HCT116 (cell line): Measurements from ENCODE around the gene TMEM9. TPM values are rescaled to one million over a fixed set of nuclear protein-coding genes. Genes with fewer than 3 reads are reported as not detected.

ENCODE experiments used
- ATAC-seq: fragments of 200-7000 bp; cut with Tn5 transposase; 2 replicates; pipeline ENCODE4 v1.9.1; 2020; ENCODE audit warnings: mild to moderate bottlenecking, moderate library complexity
- BruUV-seq: library from RNA; stranded (reverse); fragments of 400-500 nt; replicated peaks from 2 replicates; lab custom pipeline; 2021; lab: Mats Ljungman, UMichigan
- CTCF ChIA-PET: fragments of 300-600 bp; sonication (Branson Sonifier 250); formaldehyde crosslinking; loops from one replicate; lab custom pipeline; 2021; ENCODE audit warnings: antibody characterized with exemption; lab: Charles Lee
- POLR2A ChIA-PET: fragments of 300-600, 350-600 bp; sonication (Branson Sonifier 250); formaldehyde crosslinking; loops from one replicate; lab custom pipeline; 2021; ENCODE audit warnings: antibody characterized with exemption; lab: Charles Lee
- RAD21 ChIA-PET, 2 experiments: fragments of 300-600 bp; sonication (Branson Sonifier 250); formaldehyde crosslinking; loops; one replicate each; lab custom pipeline; 2023; ENCODE audit warnings: low total read pairs in 2 of 2; ENCODE audit not compliant: uncharacterized antibody in 2 of 2, unreplicated experiment in 2 of 2, low non-redundant PET in 1 of 2; lab: Charles Lee
- DNase-seq: peaks from one replicate; pipeline ENCODE4 v3.0.0-alpha.2; 2010; ENCODE audit warnings: low read depth, low spot score
- H2AFZ ChIP-seq: fragments of 200-600 bp; shearing (Covaris generic), sonication (generic); 2 replicates; pipeline ENCODE4 v1.6.1; 2017; ENCODE audit warnings: low read depth, mixed run types, mixed read lengths, antibody characterized with exemption, low read length; ENCODE audit not compliant: poor library complexity, severe bottlenecking
- H3K27ac ChIP-seq: 2 replicates; pipeline ENCODE4 v1.5.1; 2012; ENCODE audit warnings: low read depth, low read length
- H3K27me3 ChIP-seq: fragments of 200-600 bp; sonication (generic); 2 replicates; pipeline ENCODE4 v1.6.1; 2016; ENCODE audit warnings: mixed run types, low read length, mixed read lengths; ENCODE audit not compliant: insufficient read depth
- H3K36me3 ChIP-seq, 2 experiments: fragments of 200-500 bp in 1 of 2; fragments of 200-600 bp in 1 of 2; sonication (Bioruptor generic) in 1 of 2; sonication (generic) in 1 of 2; 2 replicates each; pipeline versions ENCODE4 v1.5.1 to v1.6.1; 2014 to 2016; ENCODE audit warnings: low read length in 2 of 2, inconsistent platforms in 1 of 2, mixed read lengths in 1 of 2, mixed run types in 1 of 2; ENCODE audit not compliant: insufficient read depth in 2 of 2, control insufficient read depth in 1 of 2
- H3K4me1 ChIP-seq, 2 experiments: fragments of 200-600 bp in 1 of 2; sonication (generic) in 1 of 2; 2 replicates each; pipeline versions ENCODE4 v1.5.1 to v1.6.1; 2012 to 2017; ENCODE audit warnings: low read length in 2 of 2, inconsistent platforms in 1 of 2, mild to moderate bottlenecking in 1 of 2, mixed read lengths in 1 of 2, mixed run types in 1 of 2, moderate library complexity in 1 of 2; ENCODE audit not compliant: insufficient read depth in 2 of 2, control insufficient read depth in 1 of 2
- H3K4me2 ChIP-seq: fragments of 200-600 bp; sonication (generic); 2 replicates; pipeline ENCODE4 v1.6.1; 2017; ENCODE audit warnings: mixed run types, low read length, mixed read lengths
- H3K4me3 ChIP-seq, 2 experiments: fragments of 200-600 bp in 1 of 2; sonication (generic) in 1 of 2; replicated peaks in 1 of 2; 2 replicates each; pipeline ENCODE4 v1.5.1; 2011 to 2016; ENCODE audit warnings: low read length in 2 of 2, control low read depth in 1 of 2, low read depth in 1 of 2, mild to moderate bottlenecking in 1 of 2, mixed read lengths in 1 of 2, mixed run types in 1 of 2
- H3K79me2 ChIP-seq: fragments of 200-600 bp; sonication (generic); 2 replicates; pipeline ENCODE4 v1.6.1; 2017; ENCODE audit warnings: mild to moderate bottlenecking, mixed run types, low read length, moderate library complexity, mixed read lengths; ENCODE audit not compliant: insufficient read depth
- H3K9ac ChIP-seq: fragments of 200-600 bp; sonication (generic); 2 replicates; pipeline ENCODE4 v1.6.1; 2016; ENCODE audit warnings: low read length, mixed read lengths
- H3K9me2 ChIP-seq: fragments of 200-600 bp; sonication (generic), shearing (Covaris generic); 2 replicates; pipeline ENCODE4 v1.6.1; 2017; ENCODE audit warnings: mixed run types, mild to moderate bottlenecking, moderate library complexity; ENCODE audit not compliant: insufficient read depth
- H3K9me3 ChIP-seq, 2 experiments: fragments of 200-500 bp in 1 of 2; fragments of 200-600 bp in 1 of 2; sonication (Bioruptor generic) in 1 of 2; sonication (generic) in 1 of 2; 2 replicates each; pipeline ENCODE4 v1.6.1; 2014 to 2017; ENCODE audit warnings: low read length in 2 of 2, mixed read lengths in 2 of 2, inconsistent platforms in 1 of 2, low read depth in 1 of 2, mild to moderate bottlenecking in 1 of 2, mixed run types in 1 of 2, moderate library complexity in 1 of 2; ENCODE audit not compliant: control insufficient read depth in 1 of 2, insufficient read depth in 1 of 2
- H4K20me1 ChIP-seq: fragments of 200-600 bp; sonication (generic), shearing (Covaris generic); 2 replicates; pipeline ENCODE4 v1.6.1; 2017; ENCODE audit warnings: mixed run types, mild to moderate bottlenecking, moderate library complexity; ENCODE audit not compliant: insufficient read depth
- ATF3 ChIP-seq: IDR thresholded peaks from 2 replicates; pipeline ENCODE4 v1.6.1; 2012
- CEBPB ChIP-seq: IDR thresholded peaks from 2 replicates; pipeline ENCODE4 v1.6.1; 2012; ENCODE audit warnings: low read depth
- ELF1 ChIP-seq: IDR thresholded peaks from 2 replicates; pipeline ENCODE4 v1.6.1; 2012; ENCODE audit warnings: low read depth, borderline replicate concordance
- EZH2 ChIP-seq: fragments of 200-600 bp; sonication (generic); IDR thresholded peaks from 2 replicates; pipeline ENCODE4 v1.6.1; 2017; ENCODE audit warnings: antibody characterized with exemption, mixed run types
- EZH2phosphoT487 ChIP-seq: fragments of 200-600 bp; IDR thresholded peaks from 2 replicates; pipeline ENCODE4 v1.6.1; 2018; ENCODE audit warnings: antibody characterized with exemption, borderline replicate concordance
- FOSL1 ChIP-seq: IDR thresholded peaks from 2 replicates; pipeline ENCODE4 v1.6.1; 2012; ENCODE audit warnings: low read depth
- JUND ChIP-seq: IDR thresholded peaks from 2 replicates; pipeline ENCODE4 v1.6.1; 2012
- MAX ChIP-seq: IDR thresholded peaks from 2 replicates; pipeline ENCODE4 v1.6.1; 2012
- RAD21 ChIP-seq: IDR thresholded peaks from 2 replicates; pipeline ENCODE4 v1.6.1; 2012; ENCODE audit warnings: low read depth, mild to moderate bottlenecking
- REST ChIP-seq: IDR thresholded peaks from 2 replicates; pipeline ENCODE4 v1.6.1; 2012; ENCODE audit warnings: low read depth
- SIN3A ChIP-seq: IDR thresholded peaks from 2 replicates; pipeline ENCODE4 v1.6.1; 2012; ENCODE audit warnings: low read depth
- SRF ChIP-seq: IDR thresholded peaks from 2 replicates; pipeline ENCODE4 v1.6.1; 2012; ENCODE audit warnings: low read depth
- YY1 ChIP-seq: IDR thresholded peaks from 2 replicates; pipeline ENCODE4 v1.6.1; 2011; ENCODE audit warnings: low read length, low read depth, moderate library complexity, mild to moderate bottlenecking; ENCODE audit not compliant: insufficient replicate concordance; ENCODE audit errors: extremely low read depth
- ZBTB33 ChIP-seq: IDR thresholded peaks from 2 replicates; pipeline ENCODE4 v1.6.1; 2011; ENCODE audit warnings: mild to moderate bottlenecking, low read length, moderate library complexity; ENCODE audit not compliant: insufficient replicate concordance; ENCODE audit errors: extremely low read depth
- intact Hi-C: fragments of 100-400 bp; cut with micrococcal nuclease; formaldehyde crosslinking; loops from 2 replicates; pipeline ENCODE4 v1.10.0; 2022
- total RNA-seq: library from RNA; stranded (reverse); gene quantifications from one replicate; pipeline ENCODE4 v1.2.1, GENCODE V29; 2021; ENCODE audit not compliant: unreplicated experiment

TMEM9 gene
- total RNA-seq, 1 experiment from 2014 or later, result 66.3 TPM

- no peak overlapping the region for H2AFZ ChIP-seq
- no TSS peak for BruUV-seq
- H3K27ac ChIP-seq, result no peak overlapping the region
- ChIA-PET RAD21 (no interaction called here), CTCF (no interaction called here)
- no peaks in the 10 kb centered on the region for H3K79me2 ChIP-seq
- H3K9me3 ChIP-seq, result no peaks in the 10 kb centered on the region
- peaks cover 6% of the 10 kb centered on the region; the same call in 1 of the 2 replicates for H3K27me3 ChIP-seq
- peaks cover 0 to 15% of the 10 kb centered on the region in 2 experiments; a peak in 2 of 4 replicates for H3K4me1 ChIP-seq
- no peaks in the 10 kb centered on the region for H3K36me3 ChIP-seq
- no peak for ATAC-seq
- H3K4me3 ChIP-seq, result no peak overlapping the region
- no peak for TF ChIP-seq EZH2phosphoT487
- TF ChIP-seq RAD21, result no peak
- no peak for TF ChIP-seq MAX
- TF ChIP-seq, all 23 proteins: peak for 0
- Histone ChIP-seq H4K20me1 (no peaks in the 10 kb centered on the region), H3K4me2 (no peak overlapping the region), H3K9ac (no peak overlapping the region), H3K9me2 (no peaks in the 10 kb centered on the region)
- intact Hi-C loops, result no loop called here
- DNase-seq, result no peak
- POLR2A ChIA-PET, result no interaction called here
These were observed 39.8 kb upstream of the TMEM9 start for GRCh38 chr1:201194046-201194445.

- no peak overlapping the region for H3K27ac ChIP-seq
- no peak overlapping the region for H2AFZ ChIP-seq
- RAD21 ChIA-PET, result no interaction called here
- POLR2A ChIA-PET, result no interaction called here
- no peak overlapping the region for H3K4me2 ChIP-seq
- CTCF ChIA-PET, result interaction anchor here (1.5 kb wide), 1 partner anchor 31 kb away, joined by 5 read pairs; no protein-coding TSS in a partner anchor
- BruUV-seq, result no TSS peak
- H3K4me3 ChIP-seq, result no peak overlapping the region
- intact Hi-C loops, result no loop called here
- no peaks in the 10 kb centered on the region for H3K9me3 ChIP-seq
- no peak overlapping the region for H3K9ac ChIP-seq
- H3K4me1 ChIP-seq, result peaks cover 0 to 15% of the 10 kb centered on the region in 2 experiments; a peak in 2 of 4 replicates
- DNase-seq (no peak), ATAC-seq (no peak)
- no peaks in the 10 kb centered on the region for H4K20me1 ChIP-seq
- no peaks in the 10 kb centered on the region for H3K9me2 ChIP-seq
- peaks cover 6% of the 10 kb centered on the region; the same call in 1 of the 2 replicates for H3K27me3 ChIP-seq
- H3K79me2 ChIP-seq, result no peaks in the 10 kb centered on the region
- H3K36me3 ChIP-seq, result no peaks in the 10 kb centered on the region
- TF ChIP-seq EZH2 (no peak), ELF1 (no peak), SIN3A (no peak), FOSL1 (no peak), MAX (no peak), ZBTB33 (no peak), SRF (no peak), YY1 (no peak), REST (no peak), CEBPB (no peak), EZH2phosphoT487 (no peak), JUND (no peak), ATF3 (no peak)
These were observed 38.1 kb upstream of the TMEM9 start for GRCh38 chr1:201192261-201192788.
